Activated T-helper 17 cell treated with anti-CD3 and anti-CD28 coated beads, Interleukin-2, amount 50 U/mL, for 72 hours (primary cell): ENCODE data around the gene ZNF23. TPM values are rescaled to one million over a fixed set of nuclear protein-coding genes. Genes with fewer than 3 reads are reported as not detected.
"Not testable (repeated sequence)": the region's sequence is repeated elsewhere in the genome, so short reads cannot be mapped to it uniquely, and the experiment has no call there.

ENCODE experiments used
- ATAC-seq: fragments of 150-1000 bp; cut with Tn5 transposase; replicated peaks from 2 replicates; pipeline ENCODE4 v1.10.0; 2021; ENCODE audit warnings: mild to moderate bottlenecking, moderate library complexity
- H3K27ac Mint-ChIP-seq: one replicate; pipeline ENCODE4 v1.8.0; 2022; ENCODE audit warnings: mixed read lengths
- H3K27me3 Mint-ChIP-seq: one replicate; pipeline ENCODE4 v1.8.0; 2022; ENCODE audit warnings: mixed read lengths
- H3K36me3 Mint-ChIP-seq: one replicate; pipeline ENCODE4 v1.8.0; 2022; ENCODE audit warnings: low read depth, mild to moderate bottlenecking, mixed read lengths
- H3K4me1 Mint-ChIP-seq: one replicate; pipeline ENCODE4 v1.8.0; 2022; ENCODE audit warnings: mixed read lengths
- H3K4me3 Mint-ChIP-seq: one replicate; pipeline ENCODE4 v1.8.0; 2022; ENCODE audit warnings: mild to moderate bottlenecking, mixed read lengths
- H3K9me3 Mint-ChIP-seq: one replicate; pipeline ENCODE4 v1.8.0; 2022; ENCODE audit warnings: mixed read lengths
- total RNA-seq, 2 donors: library from RNA; stranded (reverse); gene quantifications; one replicate each; pipeline ENCODE4 v1.2.3, GENCODE V29; 2022

ZNF23 gene
- total RNA-seq: 1 to 10 TPM; 6.8 to 9.3 TPM

DNA sequence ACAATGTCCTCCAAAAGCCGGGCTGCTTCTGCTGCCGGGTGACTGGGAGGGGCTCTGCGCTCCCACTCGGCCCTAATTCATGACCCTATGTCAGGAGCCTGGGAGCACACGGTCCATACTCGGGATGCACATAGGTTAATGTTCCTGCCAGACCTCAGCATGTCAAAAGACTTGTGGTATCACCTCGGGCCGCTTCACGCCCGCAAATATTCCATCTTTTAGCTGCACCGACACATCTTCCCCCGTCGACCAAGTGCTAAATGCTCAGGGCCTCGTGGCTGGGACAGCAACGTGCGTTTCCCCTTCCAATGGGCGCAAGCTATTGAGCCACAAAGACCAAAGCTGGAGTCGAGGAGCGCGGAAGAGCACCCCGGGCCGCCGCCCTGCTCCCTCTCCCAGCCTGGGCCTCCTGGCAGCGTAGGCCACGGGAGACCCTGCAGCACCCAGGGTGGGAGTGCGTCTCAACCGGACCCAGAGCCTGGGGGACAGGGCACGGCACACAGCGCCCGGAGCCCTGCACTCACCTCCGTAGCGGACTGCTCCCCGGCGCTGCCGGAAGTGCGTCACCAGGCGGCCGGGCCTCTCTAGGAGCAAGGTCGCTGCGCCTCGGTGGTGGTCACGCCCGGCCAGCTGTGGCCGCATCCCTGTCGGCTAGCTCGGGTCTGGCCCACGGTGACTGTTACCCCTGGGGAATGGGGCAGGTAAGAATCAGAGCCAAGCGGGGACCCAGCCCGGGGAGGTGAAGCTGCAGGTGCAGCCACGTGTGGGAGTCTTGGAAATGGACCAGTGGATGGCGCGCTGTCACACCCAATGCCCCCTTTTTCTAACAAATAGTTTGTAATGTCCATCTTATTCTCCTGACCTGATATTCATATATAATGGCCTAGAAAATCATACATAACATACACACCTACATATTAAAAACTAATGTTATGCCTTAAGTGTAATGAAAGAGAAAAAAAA lies at the start of gene ZNF23:
TSS of gene ZNF23 (minus strand) at position 562 of the 963 bp plus-strand sequence. CDS start 5,451 bp downstream, outside the sequence.
- Mint-ChIP-seq H3K9me3 (no peaks in the 10 kb centered on the region), H3K4me1 (peaks cover 8% of the 10 kb centered on the region), H3K36me3 (no peaks in the 10 kb centered on the region), H3K27ac (peak within 1 kb of the TSS; percentile 93), H3K27me3 (no peaks in the 10 kb centered on the region), H3K4me3 (peak within 1 kb of the TSS; percentile 94)
- ATAC-seq: peak; percentile 100

GRCh38 chr16:71507061-71507460 lies 45.0 kb upstream of the ZNF23 start:
- Mint-ChIP-seq H3K4me1 (no peaks in the 10 kb centered on the region), H3K27ac (no peak overlapping the region), H3K36me3 (no peaks in the 10 kb centered on the region), H3K9me3 (no peaks in the 10 kb centered on the region), H3K4me3 (no peak overlapping the region), H3K27me3 (peaks cover 4% of the 10 kb centered on the region)
- no peak for ATAC-seq

GRCh38 chr16:71504901-71505300 lies 42.9 kb upstream of the ZNF23 start:
- no peak overlapping the region for H3K4me3 Mint-ChIP-seq
- H3K9me3 Mint-ChIP-seq: no peaks in the 10 kb centered on the region
- H3K27ac Mint-ChIP-seq: no peak overlapping the region
- H3K4me1 Mint-ChIP-seq: no peaks in the 10 kb centered on the region
- peaks cover 5% of the 10 kb centered on the region for H3K27me3 Mint-ChIP-seq
- no peak for ATAC-seq
- H3K36me3 Mint-ChIP-seq: no peaks in the 10 kb centered on the region

GRCh38 chr16:71504051-71504450 lies 42.0 kb upstream of the ZNF23 start:
- H3K27ac Mint-ChIP-seq, H3K36me3 Mint-ChIP-seq, H3K9me3 Mint-ChIP-seq, H3K4me3 Mint-ChIP-seq, H3K27me3 Mint-ChIP-seq, H3K4me1 Mint-ChIP-seq: not testable (repeated sequence)
- peak; percentile 35 for ATAC-seq

DNA sequence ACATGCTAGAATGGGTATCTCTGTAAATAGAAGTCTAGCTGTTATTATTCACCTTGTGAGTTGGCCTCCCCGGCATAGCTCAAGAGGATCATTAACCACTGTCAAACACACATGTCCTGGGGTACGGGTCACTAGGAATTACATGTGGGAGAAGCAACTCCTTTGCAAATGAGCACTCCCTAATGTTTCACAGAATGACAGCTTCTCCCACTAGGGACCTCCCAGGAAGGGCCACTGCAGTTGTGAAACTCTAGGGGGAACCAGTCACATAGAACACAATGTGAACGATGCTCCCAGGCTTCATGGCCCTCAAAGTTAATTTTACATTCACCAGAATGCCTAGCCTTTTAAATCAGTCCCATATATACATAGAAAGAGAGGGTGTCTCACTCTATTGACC lies 39.5 kb upstream of the ZNF23 start:
- H3K36me3 Mint-ChIP-seq: no peaks in the 10 kb centered on the region
- H3K4me3 Mint-ChIP-seq: no peak overlapping the region
- H3K27ac Mint-ChIP-seq: no peak overlapping the region
- peaks cover 7% of the 10 kb centered on the region for H3K27me3 Mint-ChIP-seq
- ATAC-seq: no peak
- no peaks in the 10 kb centered on the region for H3K9me3 Mint-ChIP-seq
- H3K4me1 Mint-ChIP-seq: no peaks in the 10 kb centered on the region

GRCh38 chr16:71500964-71501363 lies 38.9 kb upstream of the ZNF23 start:
- Mint-ChIP-seq H3K9me3 (no peaks in the 10 kb centered on the region), H3K27ac (no peak overlapping the region), H3K27me3 (peaks cover 7% of the 10 kb centered on the region), H3K4me3 (no peak overlapping the region), H3K36me3 (no peaks in the 10 kb centered on the region), H3K4me1 (no peaks in the 10 kb centered on the region)
- ATAC-seq: no peak

DNA sequence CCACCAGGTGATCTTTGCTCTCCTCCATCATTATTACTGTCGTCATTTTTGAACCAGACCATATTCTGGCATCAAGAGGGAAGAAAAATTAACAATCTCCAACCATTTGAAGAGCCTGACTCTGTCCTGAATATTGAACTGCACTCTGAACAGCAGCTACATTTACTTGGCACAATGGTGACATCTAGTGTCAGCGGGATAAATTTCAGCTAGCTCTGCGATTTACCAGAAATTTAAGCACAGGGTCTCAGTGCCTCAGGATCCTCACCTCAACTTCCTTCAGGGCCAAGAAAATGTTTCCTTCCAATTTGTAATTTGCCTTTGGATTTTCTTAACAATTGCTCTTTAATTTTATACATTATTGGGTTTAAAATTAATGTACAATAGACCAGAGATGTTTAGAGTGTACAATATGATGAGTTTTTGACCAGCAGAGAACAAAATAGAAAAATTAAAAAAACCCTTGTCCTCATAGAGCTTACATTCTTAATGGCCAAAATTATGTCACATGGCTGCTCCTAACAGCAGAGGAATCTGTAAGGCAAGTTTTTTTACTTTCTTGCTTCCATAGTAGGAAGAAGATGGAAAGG lies 37.8 kb upstream of the ZNF23 start:
- no peaks in the 10 kb centered on the region for H3K9me3 Mint-ChIP-seq
- peaks cover 7% of the 10 kb centered on the region for H3K27me3 Mint-ChIP-seq
- ATAC-seq: peak; percentile 70
- H3K4me1 Mint-ChIP-seq: no peaks in the 10 kb centered on the region
- no peak overlapping the region for H3K4me3 Mint-ChIP-seq
- H3K36me3 Mint-ChIP-seq: no peaks in the 10 kb centered on the region
- no peak overlapping the region for H3K27ac Mint-ChIP-seq

GRCh38 chr16:71498031-71498430 lies 36.0 kb upstream of the ZNF23 start:
- H3K27me3 Mint-ChIP-seq: peaks cover 4% of the 10 kb centered on the region
- no peaks in the 10 kb centered on the region for H3K36me3 Mint-ChIP-seq
- H3K4me1 Mint-ChIP-seq: no peaks in the 10 kb centered on the region
- no peak overlapping the region for H3K27ac Mint-ChIP-seq
- no peak for ATAC-seq
- H3K4me3 Mint-ChIP-seq: no peak overlapping the region
- no peaks in the 10 kb centered on the region for H3K9me3 Mint-ChIP-seq

GRCh38 chr16:71493213-71493612 lies 31.2 kb upstream of the ZNF23 start:
- no peak overlapping the region for H3K4me3 Mint-ChIP-seq
- no peaks in the 10 kb centered on the region for H3K27me3 Mint-ChIP-seq
- no peaks in the 10 kb centered on the region for H3K4me1 Mint-ChIP-seq
- H3K9me3 Mint-ChIP-seq: no peaks in the 10 kb centered on the region
- H3K27ac Mint-ChIP-seq: no peak overlapping the region
- ATAC-seq: no peak
- no peaks in the 10 kb centered on the region for H3K36me3 Mint-ChIP-seq

GRCh38 chr16:71492786-71493185 lies 30.7 kb upstream of the ZNF23 start:
- H3K36me3 Mint-ChIP-seq: no peaks in the 10 kb centered on the region
- H3K9me3 Mint-ChIP-seq: no peaks in the 10 kb centered on the region
- no peaks in the 10 kb centered on the region for H3K4me1 Mint-ChIP-seq
- ATAC-seq: peak; percentile 46
- no peak overlapping the region for H3K27ac Mint-ChIP-seq
- H3K4me3 Mint-ChIP-seq: no peak overlapping the region
- peaks cover under 1% of the 10 kb centered on the region for H3K27me3 Mint-ChIP-seq

DNA sequence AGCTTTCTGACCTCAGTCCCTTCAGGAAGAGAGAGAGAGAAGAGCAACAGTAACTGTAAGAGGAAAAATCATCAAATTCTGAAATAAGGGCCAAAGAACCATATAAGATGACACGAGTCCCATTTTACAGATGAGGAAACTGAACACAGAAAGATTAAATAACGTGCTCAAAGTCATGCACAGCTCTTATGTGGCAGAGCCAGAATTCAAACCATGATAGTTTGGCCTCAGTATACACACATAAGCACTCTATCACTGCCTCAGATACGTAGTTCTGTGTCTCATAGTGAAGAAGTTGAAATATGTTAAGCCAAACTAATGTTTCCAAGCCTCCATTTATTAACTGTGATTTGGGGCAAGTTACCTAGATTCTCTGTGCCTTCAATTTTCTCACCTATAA lies 29.0 kb upstream of the ZNF23 start:
- Mint-ChIP-seq H3K36me3 (no peaks in the 10 kb centered on the region), H3K4me3 (no peak overlapping the region), H3K27me3 (peaks cover 7% of the 10 kb centered on the region), H3K27ac (no peak overlapping the region), H3K9me3 (no peaks in the 10 kb centered on the region), H3K4me1 (no peaks in the 10 kb centered on the region)
- no peak for ATAC-seq

DNA sequence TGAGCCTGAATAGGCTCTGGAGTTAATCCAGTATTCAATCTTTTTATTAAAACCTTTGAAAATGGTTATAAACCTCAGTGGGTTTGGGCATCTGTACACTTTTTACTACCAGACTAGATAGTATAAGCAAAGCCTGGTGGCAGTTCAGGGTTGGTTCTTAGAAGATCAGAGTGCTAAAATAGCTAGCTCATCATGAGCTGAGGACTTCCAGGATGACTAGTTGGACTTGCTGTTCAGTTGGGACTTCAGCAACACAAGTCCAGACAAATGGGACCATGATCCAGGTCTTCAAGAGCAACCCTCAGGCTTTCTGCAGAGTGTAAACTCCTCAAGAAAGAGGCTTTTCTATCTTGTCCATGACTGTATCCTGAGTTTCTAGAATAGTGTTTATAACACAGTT lies 28.3 kb upstream of the ZNF23 start:
- Mint-ChIP-seq H3K27me3 (peaks cover 7% of the 10 kb centered on the region), H3K36me3 (no peaks in the 10 kb centered on the region), H3K4me3 (no peak overlapping the region), H3K9me3 (no peaks in the 10 kb centered on the region), H3K27ac (no peak overlapping the region), H3K4me1 (no peaks in the 10 kb centered on the region)
- ATAC-seq: no peak

DNA sequence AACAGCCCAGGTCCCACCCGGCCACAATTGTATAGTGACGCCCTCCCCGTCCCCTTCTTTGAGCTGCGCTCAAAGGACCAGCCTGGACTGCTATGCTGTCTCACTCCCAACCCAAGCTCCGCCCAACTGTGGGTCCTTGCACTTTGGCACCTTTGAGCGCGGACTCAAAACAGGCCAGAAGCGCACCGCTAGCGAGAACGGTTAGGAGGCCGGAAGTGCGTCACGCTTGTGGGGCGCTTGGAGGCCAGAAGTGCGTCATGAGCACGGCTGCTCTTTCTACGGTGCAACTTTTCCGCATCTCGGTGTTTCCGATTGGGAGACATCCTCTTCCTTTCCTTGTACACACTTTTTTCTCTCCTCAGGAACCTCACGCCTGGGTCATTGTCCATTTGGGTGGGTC lies 27.1 kb upstream of the ZNF23 start, which contains the start of gene ZNF19:
TSS of gene ZNF19 (minus strand) at position 203 of the 400 bp plus-strand sequence. CDS start 7,210 bp downstream, outside the sequence.
- Mint-ChIP-seq H3K9me3 (no peaks in the 10 kb centered on the region), H3K27me3 (peaks cover 7% of the 10 kb centered on the region), H3K4me1 (peaks cover under 1% of the 10 kb centered on the region), H3K36me3 (peaks cover 8% of the 10 kb centered on the region), H3K4me3 (no peak within 1 kb of the TSS), H3K27ac (no peak within 1 kb of the TSS)
- ATAC-seq: no peak

- Mint-ChIP-seq H3K27me3 (peaks cover 7% of the 10 kb centered on the region), H3K36me3 (peaks cover 18% of the 10 kb centered on the region), H3K4me1 (peaks cover 22% of the 10 kb centered on the region), H3K9me3 (peaks cover 8% of the 10 kb centered on the region), H3K27ac (peak overlapping the region; percentile 99), H3K4me3 (peak overlapping the region; percentile 92)
- peak; percentile 93 for ATAC-seq
These were observed 22.2 kb upstream of the ZNF23 start for GRCh38 chr16:71484006-71484893.
